Epithelial cell of prostate (primary cell): ENCODE data around the gene MYADML2.
A peak's percentile ranks its signal among the peaks of the same experiment; 100 is the strongest.
"Not testable (repeated sequence)": the region's sequence is repeated elsewhere in the genome, so short reads cannot be mapped to it uniquely, and the experiment has no call there.

ENCODE experiments used
- DNase-seq: peaks from one replicate; pipeline ENCODE4 v3.0.0-alpha.2; 2011; ENCODE audit warnings: low read depth, low spot score
- H3K27ac ChIP-seq: fragments of 450-650 bp; 2 replicates; pipeline ENCODE4 v1.5.1; 2017; ENCODE audit warnings: mild to moderate bottlenecking

The MYADML2 gene

GRCh38 chr17:81927152-81927652 lies 19.8 kb downstream of the MYADML2 start:
- no peak for DNase-seq
- H3K27ac ChIP-seq = peak overlapping the region; percentile 89

GRCh38 chr17:81926451-81927151 lies 20.4 kb downstream of the MYADML2 start:
- H3K27ac ChIP-seq = peak overlapping the region; percentile 89
- DNase-seq = no peak

- H3K27ac ChIP-seq = peak overlapping the region; percentile 89
- DNase-seq = no peak
These were observed 21.1 kb downstream of the MYADML2 start for GRCh38 chr17:81925860-81926450.

- no peak for DNase-seq
- H3K27ac ChIP-seq = peak overlapping the region; percentile 54
These were observed 22.2 kb downstream of the MYADML2 start for GRCh38 chr17:81924557-81925532.

GRCh38 chr17:81923302-81924260 lies 23.5 kb downstream of the MYADML2 start:
- H3K27ac ChIP-seq = peak overlapping the region; percentile 54
- DNase-seq = no peak

GRCh38 chr17:81922566-81923301 lies 24.3 kb downstream of the MYADML2 start:
- DNase-seq = no peak
- peak overlapping the region; percentile 54 for H3K27ac ChIP-seq

- H3K27ac ChIP-seq = no peak overlapping the region
These were observed 25.0 kb downstream of the MYADML2 start for GRCh38 chr17:81921996-81922565.

GRCh38 chr17:81921537-81921862 lies 25.5 kb downstream of the MYADML2 start:
- DNase-seq = no peak
- no peak overlapping the region for H3K27ac ChIP-seq

More at GRCh38 chr17:81921996-81922565, 25.0 kb downstream of the MYADML2 start:
- DNase-seq = no peak

DNA sequence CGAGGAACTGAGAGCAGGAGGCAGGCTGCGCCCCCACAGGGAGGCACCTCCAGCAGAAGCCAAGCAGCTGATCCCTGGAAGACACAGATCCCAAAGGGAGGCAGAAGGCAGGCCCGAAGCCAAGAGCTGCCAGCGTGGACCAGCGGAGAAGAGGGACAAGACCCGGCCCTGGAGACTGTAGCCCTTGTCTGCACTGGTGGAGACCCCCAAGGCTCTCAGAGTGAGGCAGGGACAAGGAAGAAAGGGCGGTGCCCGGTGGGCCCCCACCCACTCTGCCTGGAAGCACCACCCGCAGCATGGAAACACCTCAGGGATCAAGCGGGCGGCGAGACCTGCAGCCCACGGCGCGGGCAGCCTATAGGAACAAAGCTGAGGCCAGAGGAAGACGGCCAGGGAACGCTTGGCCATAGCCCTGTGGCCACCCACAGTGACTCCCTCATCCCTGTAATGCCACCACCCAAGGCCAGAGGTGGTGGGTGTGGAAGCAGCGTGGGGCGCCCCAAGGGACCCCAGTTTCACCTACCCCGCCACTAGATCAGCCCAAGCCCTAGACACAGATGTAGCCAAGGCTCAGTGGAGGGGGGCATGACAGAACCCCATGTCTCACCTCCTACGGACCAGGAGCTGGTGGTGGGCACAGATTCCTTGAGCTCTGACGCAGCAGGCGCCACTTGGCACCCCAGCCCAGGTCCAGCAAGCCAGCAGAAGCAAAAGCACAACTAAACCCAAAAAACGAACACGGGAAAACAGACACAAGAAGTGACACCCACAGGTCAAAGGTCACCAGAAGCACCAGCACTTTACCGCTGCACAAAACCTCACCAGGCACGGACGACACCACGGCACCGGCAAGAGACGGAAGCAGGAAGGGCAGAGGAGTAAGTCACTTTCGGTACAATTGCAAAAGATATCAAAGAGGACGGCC lies 26.2 kb downstream of the MYADML2 start:
- DNase-seq = no peak
- H3K27ac ChIP-seq = no peak overlapping the region

DNA sequence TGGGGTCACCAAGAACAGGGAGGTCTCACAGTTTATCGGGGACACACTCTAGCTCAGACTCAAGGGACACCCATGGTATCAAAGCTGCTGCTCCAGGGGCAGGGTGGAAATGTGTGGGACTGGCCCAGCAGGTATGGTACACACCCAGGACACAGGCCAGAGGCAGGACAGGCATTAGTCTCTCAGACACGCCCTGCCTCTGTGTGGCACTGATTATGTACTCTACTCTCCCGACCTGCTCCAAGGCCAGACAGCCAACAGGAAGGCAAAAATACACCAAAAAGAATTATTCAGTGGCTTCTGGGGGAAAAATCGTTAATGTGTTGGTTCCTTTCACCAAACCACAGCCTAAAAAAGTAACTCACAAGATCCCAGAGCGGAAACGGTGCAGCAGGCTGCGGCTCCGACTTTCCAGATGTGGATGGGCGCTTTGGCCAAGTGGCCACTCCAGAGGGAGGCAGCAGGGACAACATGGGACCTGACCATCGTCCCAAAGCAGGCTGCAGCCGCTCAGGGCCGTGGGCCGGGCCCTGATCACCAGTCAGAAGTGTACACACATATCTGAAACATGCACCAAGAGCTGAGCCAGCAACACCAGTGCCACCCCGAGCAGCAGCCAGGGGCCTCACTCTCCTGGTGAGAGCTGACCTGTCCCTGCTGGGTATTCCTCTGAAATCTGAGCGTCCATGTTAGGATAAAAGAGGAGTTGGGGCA lies 28.0 kb downstream of the MYADML2 start:
- DNase-seq = no peak
- H3K27ac ChIP-seq = peak overlapping the region; percentile 77

DNA sequence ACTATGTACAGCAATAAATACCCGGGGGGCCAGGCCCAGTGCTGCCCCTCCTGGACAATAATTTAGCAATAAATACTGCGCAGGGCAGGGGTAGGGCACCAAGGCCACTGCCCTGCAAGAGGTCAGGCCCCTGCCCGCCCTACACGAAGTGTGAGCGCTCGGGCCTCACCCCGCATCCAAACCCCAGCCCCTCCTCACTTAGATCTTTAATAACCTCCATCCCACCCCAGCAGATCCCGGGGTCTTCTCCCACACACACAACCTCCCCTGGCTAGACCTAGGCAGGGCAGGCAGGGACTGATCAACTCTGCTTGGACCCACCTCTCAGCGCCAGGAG lies 28.7 kb downstream of the MYADML2 start:
- H3K27ac ChIP-seq = peak overlapping the region; percentile 77
- not testable (repeated sequence) for DNase-seq

DNA sequence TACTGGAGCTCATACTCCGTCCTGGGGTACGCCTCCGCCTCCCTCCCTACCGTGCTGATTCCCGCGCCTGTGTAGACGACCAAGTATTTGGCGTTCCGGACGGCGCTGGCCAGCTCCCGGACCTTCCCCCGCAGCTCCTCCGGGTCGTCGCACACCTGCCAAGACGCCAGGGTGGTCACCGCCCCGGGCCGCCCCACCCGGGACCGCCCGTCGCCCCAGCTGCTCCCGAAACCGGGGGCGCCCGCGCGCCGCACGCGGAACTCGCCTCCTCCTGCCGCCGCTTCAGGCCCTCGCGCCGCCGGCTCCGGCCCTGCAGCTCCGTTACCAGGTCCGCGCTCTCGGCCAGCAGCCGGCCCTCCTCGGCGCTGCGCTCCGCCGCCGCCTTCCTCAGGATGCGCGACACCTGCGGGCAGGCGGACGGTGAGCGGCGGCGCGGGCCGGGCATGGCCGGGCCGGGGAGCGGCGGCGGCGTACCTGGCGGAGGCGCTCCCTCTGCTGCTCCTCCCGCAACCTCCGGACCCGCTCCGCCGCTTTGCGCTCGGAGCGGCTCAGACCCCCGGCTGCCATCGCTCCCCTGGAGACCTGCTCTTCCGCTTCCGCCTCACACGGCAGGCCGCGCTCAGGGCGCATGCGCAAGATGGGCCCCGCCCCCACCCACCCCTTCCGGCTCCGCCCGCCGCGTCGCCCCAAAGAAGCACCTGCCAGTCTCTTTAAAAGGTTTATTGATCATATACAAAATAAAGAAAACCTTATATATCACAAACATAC lies 29.3 kb downstream of the MYADML2 start, which contains the start of gene SIRT7:
Gene SIRT7, minus strand, starts transcription at position 612 of the 768 bp plus-strand sequence. Its CDS starts 45 bp downstream, at position 567.
- peak within 1 kb of the TSS; percentile 77 for H3K27ac ChIP-seq
- no peak for DNase-seq

DNA sequence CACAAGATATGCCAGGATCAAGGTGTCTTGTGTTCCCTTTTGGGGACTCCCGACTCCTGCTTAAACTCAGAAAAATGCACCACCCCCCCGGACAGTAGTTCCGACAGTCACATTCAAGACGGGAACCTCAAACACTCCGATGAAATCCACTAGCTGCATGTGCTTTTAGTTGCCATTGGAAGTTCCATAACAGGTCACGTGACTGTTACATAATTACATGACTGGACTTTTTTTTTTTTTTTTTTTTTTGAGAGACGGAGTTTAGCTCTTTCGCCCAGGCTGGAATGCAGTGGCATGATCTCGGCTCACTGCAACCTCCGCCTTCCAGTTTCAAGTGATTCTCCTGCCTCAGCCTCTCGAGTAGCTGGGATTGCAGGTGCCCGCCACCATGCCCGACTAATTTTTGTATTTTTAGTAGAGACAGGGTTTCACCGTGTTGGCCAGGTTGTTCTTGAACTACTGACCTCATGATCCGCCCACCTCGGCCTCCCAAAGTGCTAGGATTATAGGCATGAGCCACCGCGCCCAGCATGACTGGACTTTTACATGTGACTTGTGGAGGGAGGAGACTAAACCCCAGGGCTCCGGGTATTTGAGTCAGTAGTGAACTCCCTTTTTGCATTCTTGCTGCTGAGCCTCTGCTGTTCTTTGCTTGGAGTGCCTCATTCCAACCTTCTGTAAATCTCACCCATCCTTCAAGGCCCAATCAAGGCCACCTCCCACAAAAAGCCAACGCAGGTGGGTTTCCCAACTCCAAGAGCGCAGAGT lies 30.6 kb downstream of the MYADML2 start:
- H3K27ac ChIP-seq = peak overlapping the region; percentile 77
- peak; percentile 75 for DNase-seq

- no peak overlapping the region for H3K27ac ChIP-seq
- no peak for DNase-seq
These were observed 31.7 kb downstream of the MYADML2 start for GRCh38 chr17:81915331-81915730.

- DNase-seq = no peak
These were observed 32.8 kb downstream of the MYADML2 start for GRCh38 chr17:81914103-81914850.

More at GRCh38 chr17:81914103-81914850, 32.8 kb downstream of the MYADML2 start:
- H3K27ac ChIP-seq = no peak overlapping the region
